OCI-LY7 (cell line): Measurements from ENCODE around the gene GSX2. TPM values are rescaled to one million over a fixed set of nuclear protein-coding genes. Genes with fewer than 3 reads are reported as not detected.

ENCODE experiments used
- BruUV-seq: library from RNA; stranded (reverse); fragments of 400-500 nt; replicated peaks from 2 replicates; lab custom pipeline; 2021; lab: Mats Ljungman, UMichigan
- CTCF ChIA-PET: fragments of 300-600 bp; sonication (Branson Sonifier 250); formaldehyde crosslinking; loops from one replicate; lab custom pipeline; 2022; ENCODE audit warnings: antibody characterized with exemption; ENCODE audit not compliant: unreplicated experiment; lab: Charles Lee
- POLR2A ChIA-PET: fragments of 300-600 bp; sonication (Branson Sonifier 250); formaldehyde crosslinking; loops from one replicate; lab custom pipeline; 2022; ENCODE audit warnings: antibody characterized with exemption; lab: Charles Lee
- DNase-seq: peaks from one replicate; pipeline ENCODE4 v3.0.0-alpha.2; 2015; ENCODE audit warnings: low spot score
- H2AFZ ChIP-seq: fragments of 200-600 bp; sonication (generic), shearing (Covaris generic); 2 replicates; pipeline ENCODE4 v1.6.1; 2014; ENCODE audit warnings: mild to moderate bottlenecking, antibody characterized with exemption, low read length, moderate library complexity
- H3K27ac ChIP-seq: fragments of 200-600 bp; sonication (generic); 2 replicates; pipeline ENCODE4 v1.5.1; 2014; ENCODE audit warnings: mixed run types, low read depth, mild to moderate bottlenecking, moderate library complexity, low read length, inconsistent platforms; ENCODE audit not compliant: poor library complexity, severe bottlenecking
- H3K36me3 ChIP-seq: fragments of 200-600 bp; sonication (generic); 2 replicates; pipeline ENCODE4 v1.6.1; 2014; ENCODE audit warnings: mild to moderate bottlenecking, antibody characterized with exemption, low read length, moderate library complexity, mixed read lengths; ENCODE audit not compliant: insufficient read depth
- H3K4me1 ChIP-seq: fragments of 200-600 bp; sonication (generic); 2 replicates; pipeline ENCODE4 v1.5.1; 2014; ENCODE audit warnings: mild to moderate bottlenecking, low read length; ENCODE audit not compliant: insufficient read depth, poor library complexity, severe bottlenecking
- H3K4me2 ChIP-seq: fragments of 200-600 bp; sonication (generic); 2 replicates; pipeline ENCODE4 v1.6.1; 2014; ENCODE audit warnings: mild to moderate bottlenecking, low read length
- H3K4me3 ChIP-seq: fragments of 200-600 bp; sonication (generic); 2 replicates; pipeline ENCODE4 v1.5.1; 2014; ENCODE audit warnings: mild to moderate bottlenecking, low read depth, low read length; ENCODE audit not compliant: poor library complexity, severe bottlenecking
- H3K79me2 ChIP-seq: fragments of 200-600 bp; sonication (generic); 2 replicates; pipeline ENCODE4 v1.6.1; 2016; ENCODE audit warnings: low read depth, mild to moderate bottlenecking, low read length, moderate library complexity, mixed read lengths; ENCODE audit not compliant: insufficient read depth
- H3K9me2 ChIP-seq: fragments of 200-600 bp; sonication (generic); 2 replicates; pipeline ENCODE4 v1.6.1; 2016; ENCODE audit warnings: mild to moderate bottlenecking, low read length, mixed read lengths; ENCODE audit not compliant: insufficient read depth
- H3K9me3 ChIP-seq: fragments of 200-600 bp; sonication (generic); 2 replicates; pipeline ENCODE4 v1.6.1; 2014; ENCODE audit warnings: mild to moderate bottlenecking, mixed run types, low read length, mixed read lengths
- H4K20me1 ChIP-seq: fragments of 200-600 bp; sonication (generic); 2 replicates; pipeline ENCODE4 v1.6.1; 2014; ENCODE audit warnings: mild to moderate bottlenecking, antibody characterized with exemption, low read length, moderate library complexity, mixed read lengths; ENCODE audit not compliant: insufficient read depth
- CTCF ChIP-seq: fragments of 200-600 bp; sonication (generic); conservative IDR thresholded peaks from 2 replicates; pipeline ENCODE4 v1.5.1; 2014; ENCODE audit warnings: mild to moderate bottlenecking, antibody characterized with exemption, low read length, moderate library complexity, mixed read lengths
- EZH2phosphoT487 ChIP-seq: fragments of 200-600 bp; sonication (generic); IDR thresholded peaks from 2 replicates; pipeline ENCODE4 v1.6.1; 2018; ENCODE audit warnings: low read depth, borderline replicate concordance, mild to moderate bottlenecking, mixed run types, antibody characterized with exemption, low read length, moderate library complexity, mixed read lengths
- intact Hi-C: fragments of 100-400 bp; cut with micrococcal nuclease; formaldehyde crosslinking; loops from one replicate; pipeline ENCODE4 v1.10.0; 2022; ENCODE audit not compliant: unreplicated experiment
- total RNA-seq, 2 experiments: library from RNA; depleted of rRNA in 1 of 2; stranded (reverse); fragments of >200 nt in 1 of 2; shearing (Covaris generic) in 1 of 2; gene quantifications; 2 replicates each; pipeline ENCODE4 v1.2.3, GENCODE V29; 2014 to 2022

Gene GSX2
- total RNA-seq, 2 experiments from 2014 or later = not detected

DNA sequence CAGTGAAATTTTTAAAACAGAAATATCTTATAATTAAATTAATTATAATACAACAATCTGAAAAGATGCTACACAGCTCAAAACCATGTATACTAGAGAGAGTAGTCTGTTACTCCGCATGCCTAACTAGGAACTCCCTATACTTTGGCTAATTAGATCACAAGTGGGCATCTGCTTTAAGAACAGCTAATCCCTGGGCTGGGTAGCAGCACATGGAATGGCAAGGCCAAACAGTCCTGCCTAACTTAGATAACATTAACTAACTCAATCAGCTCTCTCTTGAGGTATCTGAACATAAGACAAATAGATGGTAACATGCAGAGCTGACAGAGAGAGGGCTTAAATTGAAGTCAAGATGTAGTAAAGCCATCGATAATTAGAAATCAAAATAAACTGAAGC lies 45.5 kb upstream of the GSX2 start:
- Histone ChIP-seq H2AFZ (no peak overlapping the region), H3K9me2 (no peaks in the 10 kb centered on the region), H3K4me2 (no peak overlapping the region), H3K36me3 (peaks cover 29% of the 10 kb centered on the region), H3K9me3 (no peaks in the 10 kb centered on the region; the same call in 1 of the 2 replicates), H3K4me3 (no peak overlapping the region), H3K79me2 (peaks cover 100% of the 10 kb centered on the region), H3K4me1 (peaks cover 48% of the 10 kb centered on the region), H4K20me1 (0 out of 2 replicates have a peak, but pooled peaks cover 5% of the 10 kb centered on the region), H3K27ac (no peak overlapping the region)
- intact Hi-C loops = no loop called here
- no peak for DNase-seq
- BruUV-seq = no TSS peak
- ChIA-PET CTCF (no interaction called here), POLR2A (interaction anchor here (0.6 to 1.5 kb wide), 8 partner anchors 8 to 571 kb away, joined by 3 to 6 read pairs (median 3); no protein-coding TSS in a partner anchor)
- TF ChIP-seq EZH2phosphoT487 (no peak), CTCF (no peak)

GRCh38 chr4:54055494-54055893 lies 44.5 kb upstream of the GSX2 start:
- no TSS peak for BruUV-seq
- peaks cover 54% of the 10 kb centered on the region for H3K4me1 ChIP-seq
- peaks cover 32% of the 10 kb centered on the region for H3K36me3 ChIP-seq
- intact Hi-C loops = no loop called here
- H3K4me3 ChIP-seq = peak overlapping the region; percentile 51
- TF ChIP-seq CTCF (no peak), EZH2phosphoT487 (no peak)
- no peaks in the 10 kb centered on the region; the same call in 1 of the 2 replicates for H3K9me3 ChIP-seq
- H4K20me1 ChIP-seq = peaks cover 10% of the 10 kb centered on the region; the same call in 1 of the 2 replicates
- H3K79me2 ChIP-seq = peaks cover 100% of the 10 kb centered on the region
- POLR2A ChIA-PET = interaction anchor here (1.5 to 5.1 kb wide), 3 partner anchors 11 to 42 kb away, joined by 3 to 63 read pairs (median 34); no protein-coding TSS in a partner anchor
- no peaks in the 10 kb centered on the region for H3K9me2 ChIP-seq
- H3K4me2 ChIP-seq = peak overlapping the region; percentile 78; the same call in 1 of the 2 replicates
- CTCF ChIA-PET = no interaction called here
- H3K27ac ChIP-seq = no peak overlapping the region
- no peak for DNase-seq
- H2AFZ ChIP-seq = no peak overlapping the region

- Histone ChIP-seq H3K9me2 (no peaks in the 10 kb centered on the region), H3K4me3 (peak overlapping the region; percentile 51), H3K4me2 (peak overlapping the region; percentile 78), H2AFZ (no peak overlapping the region), H3K79me2 (peaks cover 100% of the 10 kb centered on the region), H3K9me3 (no peaks in the 10 kb centered on the region; the same call in 1 of the 2 replicates), H3K36me3 (peaks cover 34% of the 10 kb centered on the region), H4K20me1 (peaks cover 16% of the 10 kb centered on the region; the same call in 1 of the 2 replicates), H3K27ac (peak overlapping the region; percentile 69), H3K4me1 (peaks cover 60% of the 10 kb centered on the region)
- ChIA-PET CTCF (no interaction called here), POLR2A (interaction anchor here (0.7 to 5.1 kb wide), 8 partner anchors 9 to 615 kb away, joined by 3 to 63 read pairs (median 4); partner anchors contain the start of gene CHIC2)
- intact Hi-C loops = no loop called here
- no peak for TF ChIP-seq EZH2phosphoT487
- TF ChIP-seq CTCF = no peak
- DNase-seq = peak; percentile 61
- BruUV-seq = no TSS peak
Measured at GRCh38 chr4:54056360-54056759, 43.6 kb upstream of the GSX2 start.
